ENCODE results near the gene MVB12A. TPM values are rescaled to one million over a fixed set of nuclear protein-coding genes. Genes with fewer than 3 reads are reported as not detected.

The MVB12A gene
- total and polyA plus RNA-seq, 9 of the 15 experiments (the other 6 are each of a cell fraction or from before 2014, with no cell fraction given), result 1.2 to 46.2 (median 22.4) TPM

DNA sequence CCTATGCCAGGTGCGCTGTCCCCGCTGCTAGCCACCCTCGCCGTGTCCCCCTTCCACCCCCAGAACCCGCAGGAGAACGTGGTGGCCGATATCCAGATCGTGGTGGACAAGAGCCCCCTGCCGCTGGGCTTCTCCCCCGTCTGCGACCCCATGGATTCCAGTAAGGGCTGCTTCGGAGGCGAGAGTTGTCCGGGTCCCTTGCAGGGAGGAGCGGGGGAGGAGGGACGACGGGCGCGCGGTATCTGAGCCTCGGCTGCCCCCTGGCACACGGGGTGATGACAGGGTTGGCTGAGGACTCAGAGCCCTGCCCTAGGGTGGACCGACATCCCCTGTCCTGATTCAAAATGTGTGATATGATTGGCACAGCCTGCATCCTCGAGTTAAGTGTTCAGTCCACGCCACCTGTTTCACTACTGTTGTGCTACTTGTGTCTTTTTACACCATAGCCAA lies 653 bp downstream of the MVB12A start (continued):
- TF ChIP-seq CTCF (IDR thresholded peaks at IDR 0.05 in 2 of 3, conservative IDR thresholded peaks at IDR 0.05 in 1 of 3; ENCODE audit: insufficient read depth in 2 of 3, low read depth in 1 of 3, low read length in 3 of 3) (peak in 1 of 3 experiments; percentile 26; a peak in 2 of 6 replicates), GTF2E2 (tag; IDR thresholded peaks at IDR 0.05) (no peak), ZBTB26 (CRISPR knock-in tag; IDR thresholded peaks at IDR 0.05) (no peak), NFYB (IDR thresholded peaks at IDR 0.05; ENCODE audit: extremely low read depth, insufficient read length) (no peak)

DNA sequence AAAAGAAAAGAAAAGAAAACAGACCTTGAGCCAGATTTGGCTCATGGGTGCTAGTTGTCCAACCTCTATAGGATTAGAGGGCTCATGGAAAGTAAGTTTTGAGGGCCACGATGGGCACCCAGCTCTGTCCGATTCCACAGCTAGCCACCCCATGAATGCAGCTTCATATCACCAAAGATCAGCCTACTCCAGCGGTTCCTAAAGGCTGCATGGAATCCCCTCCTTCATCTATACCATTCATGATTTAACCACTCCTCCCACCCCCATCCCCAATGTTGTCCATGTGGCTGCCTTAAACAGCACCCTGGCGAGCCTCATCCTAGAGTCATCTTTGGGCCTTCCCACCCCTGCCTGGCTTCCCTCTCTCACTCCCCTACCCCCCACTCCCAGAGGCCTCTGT lies 2.1 kb downstream of the MVB12A start:
- no peak overlapping the region for H2AFZ ChIP-seq (ENCODE audit: low read depth, low read length)
- POLR2A ChIA-PET, result interaction anchor here (0.8 kb wide), 1 partner anchor 162 kb away, joined by 3 read pairs; no protein-coding TSS in a partner anchor

More for the DNA sequence above, 2.1 kb downstream of the MVB12A start:
- H3K9me1 ChIP-seq (ENCODE audit: control insufficient read depth, insufficient read depth, low read length), result no peaks in the 10 kb centered on the region
- DNase-seq (ENCODE audit: extremely low read depth in 1 of 4, low spot score in 3 of 4) (no peak), ATAC-seq (no peak), FAIRE-seq (no peak)
- H3K4me3 ChIP-seq, result no peak overlapping the region
- no TSS peak for BruUV-seq (replicated peaks)
- H3K4me2 ChIP-seq (ENCODE audit: insufficient read depth, low read length), result no peak overlapping the region
- 89% methylated on average over 3 of the region's 4 CpGs for whole genome bisulfite sequencing (ENCODE audit: insufficient coverage, low coverage, missing lambda C conversion rate)
- H4K20me1 ChIP-seq (replicated peaks; ENCODE audit: control insufficient read depth, insufficient read depth, low read length), result no peaks in the 10 kb centered on the region
- in situ Hi-C loops (cut with MboI), result no loop called here
- peaks cover 6% of the 10 kb centered on the region; the same call in 2 of the 3 replicates for H3K79me2 ChIP-seq (ENCODE audit: control insufficient read depth, insufficient read depth, low read length)
- H3K27me3 ChIP-seq (ENCODE audit: control insufficient read depth in 2 of 2, insufficient read depth in 2 of 2, low read length in 2 of 2), result no peaks in the 10 kb centered on the region
- 0 out of 3 replicates have a peak, but pooled peaks cover 4% of the 10 kb centered on the region for H3K36me3 ChIP-seq (ENCODE audit: control insufficient read depth, insufficient read depth, low read length)
- intact Hi-C loops (cut with micrococcal nuclease), result no loop called here
- peak overlapping the region in 1 of 2 experiments; percentile 66; a peak in 2 of 4 replicates for H3K9ac ChIP-seq (ENCODE audit: insufficient read depth in 1 of 2, low read depth in 2 of 2, low read length in 2 of 2)
- no peak overlapping the region for H3K27ac ChIP-seq (ENCODE audit: extremely low read depth, low read depth, low read length)
- no peak for TF ChIP-seq HDAC1 (IDR thresholded peaks at IDR 0.05)
- TF ChIP-seq ETV5 (CRISPR knock-in tag; IDR thresholded peaks at IDR 0.05; ENCODE audit: low read depth), result no peak
- peak in 1 of 2 experiments; percentile 29; a peak in 1 of 4 replicates for TF ChIP-seq KDM1A (IDR thresholded peaks at IDR 0.05)
- TF ChIP-seq HMGN3 (IDR thresholded peaks at IDR 0.05; ENCODE audit: borderline replicate concordance, extremely low read depth, insufficient read length, low read depth, low read length), result no peak
- TF ChIP-seq RBM25 (IDR thresholded peaks at IDR 0.05; ENCODE audit: low read depth, low read length, severe bottlenecking), result peak; percentile 56
- TF ChIP-seq, protein P1, sequence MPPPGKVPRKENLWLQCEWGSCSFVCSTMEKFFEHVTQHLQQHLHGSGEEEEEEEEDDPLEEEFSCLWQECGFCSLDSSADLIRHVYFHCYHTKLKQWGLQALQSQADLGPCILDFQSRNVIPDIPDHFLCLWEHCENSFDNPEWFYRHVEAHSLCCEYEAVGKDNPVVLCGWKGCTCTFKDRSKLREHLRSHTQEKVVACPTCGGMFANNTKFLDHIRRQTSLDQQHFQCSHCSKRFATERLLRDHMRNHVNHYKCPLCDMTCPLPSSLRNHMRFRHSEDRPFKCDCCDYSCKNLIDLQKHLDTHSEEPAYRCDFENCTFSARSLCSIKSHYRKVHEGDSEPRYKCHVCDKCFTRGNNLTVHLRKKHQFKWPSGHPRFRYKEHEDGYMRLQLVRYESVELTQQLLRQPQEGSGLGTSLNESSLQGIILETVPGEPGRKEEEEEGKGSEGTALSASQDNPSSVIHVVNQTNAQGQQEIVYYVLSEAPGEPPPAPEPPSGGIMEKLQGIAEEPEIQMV (tag; conservative IDR thresholded peaks at IDR 0.05; ENCODE audit: low read depth), result no peak
- CTCF ChIA-PET (ENCODE audit: low intra/inter-chr PET ratio), result no interaction called here
- H3K4me1 ChIP-seq (replicated peaks in 1 of 2; ENCODE audit: control insufficient read depth in 2 of 2, insufficient read depth in 2 of 2, low read length in 2 of 2), result peaks cover 9 to 34% of the 10 kb centered on the region in 2 experiments; a peak in 3 of 5 replicates
- no peaks in the 10 kb centered on the region for H3K9me3 ChIP-seq (replicated peaks; ENCODE audit: control insufficient read depth, insufficient read depth, low read depth, low read length)
